GM19025 (cell line): ENCODE measurements around the gene APOL2.
"Not testable (repeated sequence)": the region's sequence is repeated elsewhere in the genome, so short reads cannot be mapped to it uniquely, and the experiment has no call there.

Source experiments
- ATAC-seq: cut with Tn5 transposase; IDR thresholded peaks from one replicate; pipeline ENCODE4 v1.9.1; 2021; ENCODE audit warnings: mild to moderate bottlenecking, low read depth, moderate library complexity; ENCODE audit not compliant: unreplicated experiment

The APOL2 gene

GRCh38 chr22:36245805-36246356 is 6.6 kb upstream of the APOL2 start:
- ATAC-seq = no peak

GRCh38 chr22:36244522-36245391 is 5.4 kb upstream of the APOL2 start:
- no peak for ATAC-seq

GRCh38 chr22:36243986-36244385 is 4.7 kb upstream of the APOL2 start:
- no peak for ATAC-seq

- no peak for ATAC-seq
Measured at GRCh38 chr22:36239150-36239400, 252 bp downstream of the APOL2 start.

- ATAC-seq = no peak
Measured at GRCh38 chr22:36238373-36239149, 766 bp downstream of the APOL2 start.

- no peak for ATAC-seq
Measured at GRCh38 chr22:36237462-36238372, 1.6 kb downstream of the APOL2 start.

GRCh38 chr22:36236388-36237319 is 2.7 kb downstream of the APOL2 start:
- ATAC-seq = no peak

- ATAC-seq = no peak
Measured at GRCh38 chr22:36235585-36235984, 3.7 kb downstream of the APOL2 start.

GRCh38 chr22:36234919-36235318 is 4.4 kb downstream of the APOL2 start:
- no peak for ATAC-seq

GRCh38 chr22:36234213-36234612 is 5.1 kb downstream of the APOL2 start:
- ATAC-seq = no peak

- no peak for ATAC-seq
Measured at GRCh38 chr22:36233796-36234195, 5.5 kb downstream of the APOL2 start.

GRCh38 chr22:36232715-36233401 is 6.5 kb downstream of the APOL2 start:
- ATAC-seq = no peak

- ATAC-seq = not testable (repeated sequence)
Measured at GRCh38 chr22:36231051-36231450, 8.3 kb downstream of the APOL2 start.

- ATAC-seq = not testable (repeated sequence)
Measured at GRCh38 chr22:36229649-36230048, 9.7 kb downstream of the APOL2 start.

GRCh38 chr22:36228944-36229343 is 10.4 kb downstream of the APOL2 start:
- ATAC-seq = no peak

GRCh38 chr22:36228369-36228768 is 11.0 kb downstream of the APOL2 start:
- not testable (repeated sequence) for ATAC-seq

GRCh38 chr22:36227806-36228205 is 11.5 kb downstream of the APOL2 start:
- ATAC-seq = no peak

GRCh38 chr22:36227396-36227795 is 11.9 kb downstream of the APOL2 start:
- no peak for ATAC-seq

GRCh38 chr22:36226189-36226588 is 13.1 kb downstream of the APOL2 start:
- no peak for ATAC-seq
